Thymus (tissue), 11 donors: ENCODE results near the gene ATP1A2. TPM values are rescaled to one million over a fixed set of nuclear protein-coding genes. Genes with fewer than 3 reads are reported as not detected.

Source experiments
- DNase-seq, 9 donors: peaks; one replicate each; pipeline ENCODE4 v3.0.0-alpha.2; 2013; ENCODE audit warnings: low spot score in 9 of 9, low read depth in 6 of 9, missing footprints in 1 of 9
- H3K27ac ChIP-seq, 2 donors: one replicate each; pipeline ENCODE4 v1.5.1; 2013; ENCODE audit warnings: control low read depth in 1 of 2, low read depth in 1 of 2, low read length in 1 of 2, mild to moderate bottlenecking in 1 of 2, moderate library complexity in 1 of 2
- H3K27me3 ChIP-seq, 2 donors: one replicate each; pipeline ENCODE4 v1.5.1; 2013; ENCODE audit warnings: low read length in 1 of 2; ENCODE audit not compliant: control insufficient read depth in 2 of 2, insufficient read depth in 1 of 2
- H3K36me3 ChIP-seq, 2 donors: one replicate each; pipeline ENCODE4 v1.5.1; 2013; ENCODE audit warnings: low read length in 1 of 2, mild to moderate bottlenecking in 1 of 2, moderate library complexity in 1 of 2; ENCODE audit not compliant: control insufficient read depth in 2 of 2, insufficient read depth in 2 of 2
- H3K4me1 ChIP-seq, 2 donors: one replicate each; pipeline ENCODE4 v1.5.1; 2013; ENCODE audit warnings: low read length in 2 of 2; ENCODE audit not compliant: control insufficient read depth in 2 of 2, insufficient read depth in 2 of 2
- H3K4me3 ChIP-seq, 2 donors: one replicate each; pipeline ENCODE4 v1.5.1; 2013; ENCODE audit warnings: low read length in 2 of 2, control low read depth in 1 of 2, mild to moderate bottlenecking in 1 of 2
- H3K9me3 ChIP-seq, 2 donors: one replicate each; pipeline ENCODE4 v1.5.1; 2013; ENCODE audit warnings: low read length in 1 of 2, mild to moderate bottlenecking in 1 of 2; ENCODE audit not compliant: control insufficient read depth in 2 of 2, insufficient read depth in 1 of 2
- WGBS: extraction: QIAGEN DNeasy Blood & Tissue Kit; methylation state at CpG from one replicate; pipeline ENCODE4 v1.1.7; 2013; 5-methylcytosine and 5-hydroxymethylcytosine counted together
- polyA plus RNA-seq: library from polyadenylated mRNA; stranded (reverse); fragments of 200-250 nt; gene quantifications from one replicate; pipeline ENCODE4 v1.2.3, GENCODE V29; 2013
- total RNA-seq: library from RNA; stranded (reverse); fragments of 120-200 nt; gene quantifications from one replicate; pipeline ENCODE4 v1.2.4, GENCODE V29; 2013
- donor health status: healthy.

The ATP1A2 gene
- total and polyA plus RNA-seq, 2 donors = 0.38 to 1.3 TPM

- peak; percentile 77 to 94 (median 85) for DNase-seq
- H3K27me3 ChIP-seq = no peaks in the 10 kb centered on the region
- peaks cover 24 to 43% of the 10 kb centered on the region in 2 donors for H3K4me1 ChIP-seq
- peak within 1 kb of the TSS; percentile 72 to 82 for H3K4me3 ChIP-seq
- H3K36me3 ChIP-seq = peaks cover 13 to 15% of the 10 kb centered on the region in 2 donors
- peak within 1 kb of the TSS; percentile 92 to 95 for H3K27ac ChIP-seq
- no peaks in the 10 kb centered on the region for H3K9me3 ChIP-seq
- WGBS = 5% methylated on average over 64 of the region's 64 CpGs
Observed at GRCh38 chr1:160097911-160098851, 17.4 kb upstream of the ATP1A2 start, which contains the start of gene IGSF8. IGSF8 (minus strand) TSS chr1:160098619; CDS start chr1:160098472, 147 bp downstream.

- peak; percentile 79 to 97 (median 95) for DNase-seq
- H3K27me3 ChIP-seq = no peaks in the 10 kb centered on the region
- peak overlapping the region; percentile 92 to 95 for H3K27ac ChIP-seq
- peaks cover 24 to 37% of the 10 kb centered on the region in 2 donors for H3K4me1 ChIP-seq
- peaks cover 7 to 11% of the 10 kb centered on the region in 2 donors for H3K36me3 ChIP-seq
- 3% methylated on average over 40 of the region's 40 CpGs for WGBS
- peak overlapping the region; percentile 58 to 72 for H3K4me3 ChIP-seq
- no peaks in the 10 kb centered on the region for H3K9me3 ChIP-seq
Observed at GRCh38 chr1:160098852-160099561, 16.6 kb upstream of the ATP1A2 start.

- no peak for DNase-seq
- Histone ChIP-seq H3K27me3 (no peaks in the 10 kb centered on the region), H3K9me3 (no peaks in the 10 kb centered on the region), H3K4me3 (no peak overlapping the region), H3K27ac (peak overlapping the region; percentile 25 to 92), H3K4me1 (peaks cover 24 to 37% of the 10 kb centered on the region in 2 donors), H3K36me3 (peaks cover 4 to 5% of the 10 kb centered on the region in 2 donors)
- 96% methylated on average over 2 of the region's 2 CpGs for WGBS
Observed at GRCh38 chr1:160099716-160100375, 15.7 kb upstream of the ATP1A2 start.

GRCh38 chr1:160101037-160101716, 14.4 kb upstream of the ATP1A2 start:
- H3K36me3 ChIP-seq = peaks cover 0 to 3% of the 10 kb centered on the region in 2 donors
- no peaks in the 10 kb centered on the region for H3K9me3 ChIP-seq
- 26% methylated on average over 13 of the region's 13 CpGs for WGBS
- no peak overlapping the region for H3K4me3 ChIP-seq
- H3K27ac ChIP-seq = no peak overlapping the region
- DNase-seq = peak in 8 of 9 donors; percentile 50 to 85 (median 68)
- peaks cover 22 to 35% of the 10 kb centered on the region in 2 donors for H3K4me1 ChIP-seq
- no peaks in the 10 kb centered on the region for H3K27me3 ChIP-seq

GRCh38 chr1:160101717-160102522, 13.6 kb upstream of the ATP1A2 start:
- no peak overlapping the region for H3K4me3 ChIP-seq
- DNase-seq = no peak
- H3K27ac ChIP-seq = no peak overlapping the region
- H3K9me3 ChIP-seq = no peaks in the 10 kb centered on the region
- WGBS = 92% methylated on average over 9 of the region's 9 CpGs
- H3K4me1 ChIP-seq = peaks cover 15 to 28% of the 10 kb centered on the region in 2 donors
- no peaks in the 10 kb centered on the region for H3K36me3 ChIP-seq
- no peaks in the 10 kb centered on the region for H3K27me3 ChIP-seq

- no peaks in the 10 kb centered on the region for H3K9me3 ChIP-seq
- H3K4me3 ChIP-seq = no peak overlapping the region
- no peak for DNase-seq
- no peak overlapping the region for H3K27ac ChIP-seq
- WGBS = 93% methylated on average over 6 of the region's 6 CpGs
- peaks cover 4 to 15% of the 10 kb centered on the region in 2 donors for H3K4me1 ChIP-seq
- H3K27me3 ChIP-seq = no peaks in the 10 kb centered on the region
- no peaks in the 10 kb centered on the region for H3K36me3 ChIP-seq
Observed at GRCh38 chr1:160103658-160104408, 11.7 kb upstream of the ATP1A2 start.

GRCh38 chr1:160104486-160104885, 11.1 kb upstream of the ATP1A2 start:
- 78% methylated on average over 3 of the region's 3 CpGs for WGBS
- Histone ChIP-seq H3K27ac (no peak overlapping the region), H3K36me3 (no peaks in the 10 kb centered on the region), H3K4me3 (no peak overlapping the region), H3K4me1 (peaks cover 4 to 10% of the 10 kb centered on the region in 2 donors), H3K27me3 (no peaks in the 10 kb centered on the region), H3K9me3 (no peaks in the 10 kb centered on the region)
- no peak for DNase-seq
